Lung (tissue), 12 donors: ENCODE data around the gene ZIC4. TPM values are rescaled to one million over a fixed set of nuclear protein-coding genes. Genes with fewer than 3 reads are reported as not detected.

Experiments used
- ATAC-seq: fragments of 200-7000 bp; cut with Tn5 transposase; one replicate; pipeline ENCODE4 v1.9.1; 2020; ENCODE audit warnings: moderate number of reproducible peaks; ENCODE audit not compliant: insufficient read depth, low FRiP score
- DNase-seq, 3 donors: peaks; one replicate each; pipeline ENCODE4 v3.0.0-alpha.2; 2013 to 2017
- H3K27ac ChIP-seq, 2 donors: one replicate each; pipeline ENCODE4 v1.5.1; 2013; ENCODE audit warnings: mild to moderate bottlenecking in 2 of 2, moderate library complexity in 2 of 2, control low read depth in 1 of 2, inconsistent platforms in 1 of 2, low read depth in 1 of 2, low read length in 1 of 2
- H3K27me3 ChIP-seq, 3 donors: one replicate each; pipeline ENCODE4 v1.5.1; 2013; ENCODE audit warnings: low read length in 2 of 3; ENCODE audit not compliant: control insufficient read depth in 3 of 3, insufficient read depth in 3 of 3
- H3K36me3 ChIP-seq, 4 donors: one replicate each; pipeline ENCODE4 v1.5.1; 2013; ENCODE audit warnings: low read length in 4 of 4, mild to moderate bottlenecking in 1 of 4, moderate library complexity in 1 of 4; ENCODE audit not compliant: control insufficient read depth in 4 of 4, insufficient read depth in 4 of 4
- H3K4me1 ChIP-seq, 5 donors: one replicate each; pipeline ENCODE4 v1.5.1; 2013; ENCODE audit warnings: low read length in 5 of 5, mild to moderate bottlenecking in 2 of 5, moderate library complexity in 1 of 5; ENCODE audit not compliant: control insufficient read depth in 5 of 5, insufficient read depth in 5 of 5
- H3K4me3 ChIP-seq: one replicate; pipeline ENCODE4 v1.5.1; 2013; ENCODE audit warnings: mild to moderate bottlenecking, control low read depth, moderate library complexity
- H3K9ac ChIP-seq, 2 donors: one replicate each; pipeline ENCODE4 v1.5.1; 2013; ENCODE audit warnings: low read length in 2 of 2, control low read depth in 1 of 2; ENCODE audit not compliant: insufficient read depth in 1 of 2
- H3K9me3 ChIP-seq, 4 donors: one replicate each; pipeline ENCODE4 v1.5.1; 2013; ENCODE audit warnings: low read length in 3 of 4, mild to moderate bottlenecking in 1 of 4, moderate library complexity in 1 of 4; ENCODE audit not compliant: control insufficient read depth in 4 of 4, insufficient read depth in 3 of 4
- CTCF ChIP-seq: IDR thresholded peaks from 2 replicates; pipeline ENCODE4 v1.5.1; 2012; ENCODE audit warnings: mild to moderate bottlenecking; ENCODE audit errors: control extremely low read depth, extremely low read depth
- WGBS, 2 donors: extraction: QIAGEN DNeasy Blood & Tissue Kit; methylation state at CpG; one replicate each; pipeline ENCODE4 v1.1.7; 2013; 5-methylcytosine and 5-hydroxymethylcytosine counted together
- polyA plus RNA-seq, 2 donors: library from polyadenylated mRNA; stranded (reverse); fragments of 200-250 nt; gene quantifications; one replicate each; pipeline ENCODE4 v1.2.1, GENCODE V29; 2013
- total RNA-seq, 2 donors: library from RNA; depleted of rRNA in 1 of 2; stranded (reverse); fragments of >200 nt in 1 of 2; gene quantifications; one replicate each; pipeline ENCODE4 v1.2.1, GENCODE V29; 2014 to 2021
- donor health status: control.
- donor health status: control.
- donor health status: Bipolar disorder and iron deficiency.
- donor health status: healthy.
- donor health status: DM: yes; HTN: yes; CAD: no.

The ZIC4 gene
- total and polyA plus RNA-seq, 4 donors, result not detected

- Histone ChIP-seq H3K4me1 (peaks cover 0 to 32% (median 10%) of the 10 kb centered on the region in 5 donors), H3K4me3 (no peak overlapping the region), H3K9me3 (peaks cover 0 to 30% (median 0%) of the 10 kb centered on the region in 4 donors), H3K9ac (no peak overlapping the region), H3K27ac (no peak overlapping the region), H3K36me3 (no peaks in the 10 kb centered on the region), H3K27me3 (peaks cover 15 to 98% (median 89%) of the 10 kb centered on the region in 3 donors)
- TF ChIP-seq CTCF, result no peak
- 5 to 11% methylated on average over 37 of the region's 37 CpGs for WGBS, 2 donors
- DNase-seq (peak in 2 of 3 donors; percentile 44 to 54), ATAC-seq (no peak)
These were observed 6.8 kb upstream of the ZIC4 start for GRCh38 chr3:147412917-147413685.

- WGBS, 2 donors, result 4 to 14% methylated on average over 32 of the region's 32 CpGs
- peak in 2 of 3 donors; percentile 43 to 54 for DNase-seq
- no peak overlapping the region for H3K9ac ChIP-seq
- H3K27ac ChIP-seq, result no peak overlapping the region
- H3K4me3 ChIP-seq, result no peak overlapping the region
- H3K9me3 ChIP-seq, result peaks cover 0 to 30% (median 0%) of the 10 kb centered on the region in 4 donors
- peaks cover 0 to 32% (median 10%) of the 10 kb centered on the region in 5 donors for H3K4me1 ChIP-seq
- ATAC-seq, result no peak
- no peak for TF ChIP-seq CTCF
- peaks cover 15 to 98% (median 89%) of the 10 kb centered on the region in 3 donors for H3K27me3 ChIP-seq
- no peaks in the 10 kb centered on the region for H3K36me3 ChIP-seq
These were observed 6.0 kb upstream of the ZIC4 start for GRCh38 chr3:147412261-147412916.

GRCh38 chr3:147411815-147412241 lies 5.5 kb upstream of the ZIC4 start:
- H3K36me3 ChIP-seq, result no peaks in the 10 kb centered on the region
- DNase-seq (peak in 1 of 3 donors; percentile 14), ATAC-seq (no peak)
- no peak overlapping the region for H3K4me3 ChIP-seq
- no peak overlapping the region for H3K9ac ChIP-seq
- H3K27me3 ChIP-seq, result peaks cover 15 to 98% (median 89%) of the 10 kb centered on the region in 3 donors
- peaks cover 0 to 32% (median 0%) of the 10 kb centered on the region in 4 donors for H3K9me3 ChIP-seq
- no peak for TF ChIP-seq CTCF
- peaks cover 0 to 32% (median 10%) of the 10 kb centered on the region in 5 donors for H3K4me1 ChIP-seq
- WGBS, 2 donors, result 8 to 10% methylated on average over 20 of the region's 20 CpGs
- no peak overlapping the region for H3K27ac ChIP-seq
